Upper lobe of right lung (tissue), 1 donor: ENCODE data around the gene FUCA1. TPM values are rescaled to one million over a fixed set of nuclear protein-coding genes. Genes with fewer than 3 reads are reported as not detected.

Experiments used
- ATAC-seq: fragments of 200-7000 bp; cut with Tn5 transposase; one replicate; pipeline ENCODE4 v1.9.1; 2020; ENCODE audit warnings: mild to moderate bottlenecking, moderate library complexity
- DNase-seq: peaks from one replicate; pipeline ENCODE4 v3.0.0-alpha.2; 2020
- H3K27ac ChIP-seq: fragments of 200-600 bp; one replicate; pipeline ENCODE4 v1.8.0; 2022
- H3K27me3 ChIP-seq: fragments of 200-600 bp; one replicate; pipeline ENCODE4 v1.8.0; 2022; ENCODE audit warnings: mild to moderate bottlenecking
- H3K36me3 ChIP-seq: fragments of 200-600 bp; one replicate; pipeline ENCODE4 v1.8.0; 2022
- H3K4me1 ChIP-seq: fragments of 200-600 bp; one replicate; pipeline ENCODE4 v1.8.0; 2022
- H3K4me3 ChIP-seq: fragments of 200-600 bp; one replicate; pipeline ENCODE4 v1.8.0; 2022; ENCODE audit warnings: mild to moderate bottlenecking
- H3K9me3 ChIP-seq: fragments of 200-600 bp; one replicate; pipeline ENCODE4 v1.8.0; 2022
- CTCF ChIP-seq: fragments of 200-600 bp; IDR thresholded peaks from one replicate; pipeline ENCODE4 v1.8.0; 2022; ENCODE audit warnings: antibody characterized with exemption
- intact Hi-C: fragments of 100-400 bp; cut with DNase I; formaldehyde crosslinking; loops from one replicate; pipeline ENCODE4 v1.11.0; 2022
- total RNA-seq: library from RNA; stranded (reverse); fragmentation: NEBNext Ultra II Directional; extraction: Animal tissue kit (Norgen Biotek cat#: 25700); gene quantifications from one replicate; pipeline ENCODE4 v1.2.1, GENCODE V29; 2021
- donor health status: DM: no; HTN: yes; CAD: no; lungs with severe emphysema.

Gene FUCA1
- total RNA-seq, 1 donor from 2014 or later, result 44.4 TPM

- no peak overlapping the region for H3K4me3 ChIP-seq
- H3K4me1 ChIP-seq, result no peaks in the 10 kb centered on the region
- no peaks in the 10 kb centered on the region for H3K27me3 ChIP-seq
- TF ChIP-seq CTCF, result no peak
- DNase-seq, result no peak
- H3K27ac ChIP-seq, result no peak overlapping the region
- intact Hi-C loops, result loop anchor here (10.0 kb wide), 1 partner anchor 147 kb away; no protein-coding TSS in a partner anchor
- ATAC-seq, result no peak
- H3K9me3 ChIP-seq, result no peaks in the 10 kb centered on the region
- no peaks in the 10 kb centered on the region for H3K36me3 ChIP-seq
Observed at GRCh38 chr1:23911921-23912320, 43.8 kb upstream of the FUCA1 start.

- ATAC-seq (no peak), DNase-seq (no peak)
- no peaks in the 10 kb centered on the region for H3K27me3 ChIP-seq
- H3K4me1 ChIP-seq, result no peaks in the 10 kb centered on the region
- H3K4me3 ChIP-seq, result no peak overlapping the region
- TF ChIP-seq CTCF, result no peak
- no peak overlapping the region for H3K27ac ChIP-seq
- intact Hi-C loops, result loop anchor here (10.0 kb wide), 1 partner anchor 146 kb away; no protein-coding TSS in a partner anchor
- H3K36me3 ChIP-seq, result no peaks in the 10 kb centered on the region
- no peaks in the 10 kb centered on the region for H3K9me3 ChIP-seq
Observed at GRCh38 chr1:23910553-23911246, 42.6 kb upstream of the FUCA1 start.

- no peak overlapping the region for H3K4me3 ChIP-seq
- H3K27ac ChIP-seq, result no peak overlapping the region
- H3K9me3 ChIP-seq, result no peaks in the 10 kb centered on the region
- no peak for ATAC-seq
- H3K27me3 ChIP-seq, result no peaks in the 10 kb centered on the region
- no peak for DNase-seq
- no peak for TF ChIP-seq CTCF
- intact Hi-C loops, result loop anchor here (10.0 kb wide), 1 partner anchor 145 kb away; no protein-coding TSS in a partner anchor
- H3K36me3 ChIP-seq, result no peaks in the 10 kb centered on the region
- H3K4me1 ChIP-seq, result no peaks in the 10 kb centered on the region
Observed at GRCh38 chr1:23910144-23910543, 42.1 kb upstream of the FUCA1 start.

- no peak for DNase-seq
- ATAC-seq, result no peak
- TF ChIP-seq CTCF, result no peak
- no peak overlapping the region for H3K27ac ChIP-seq
- no peaks in the 10 kb centered on the region for H3K27me3 ChIP-seq
- H3K9me3 ChIP-seq, result no peaks in the 10 kb centered on the region
- intact Hi-C loops, result no loop called here
- no peaks in the 10 kb centered on the region for H3K36me3 ChIP-seq
- H3K4me3 ChIP-seq, result no peak overlapping the region
- H3K4me1 ChIP-seq, result no peaks in the 10 kb centered on the region
Observed at GRCh38 chr1:23909412-23909811, 41.3 kb upstream of the FUCA1 start.

- no peak overlapping the region for H3K4me3 ChIP-seq
- no peaks in the 10 kb centered on the region for H3K9me3 ChIP-seq
- no peak for TF ChIP-seq CTCF
- peaks cover 6% of the 10 kb centered on the region for H3K27me3 ChIP-seq
- intact Hi-C loops, result no loop called here
- ATAC-seq (peak; percentile 75), DNase-seq (no peak)
- H3K4me1 ChIP-seq, result no peaks in the 10 kb centered on the region
- no peaks in the 10 kb centered on the region for H3K36me3 ChIP-seq
- H3K27ac ChIP-seq, result no peak overlapping the region
Observed at GRCh38 chr1:23908453-23909341, 40.6 kb upstream of the FUCA1 start.
